Measurements from ENCODE around the gene TAS2R14.

- TF ChIP-seq EP300 (IDR thresholded peaks at IDR 0.05; ENCODE audit: borderline replicate concordance), result no peak
- no peak for TF ChIP-seq FOXM1 (IDR thresholded peaks at IDR 0.05; ENCODE audit: borderline replicate concordance, low read depth)
- TF ChIP-seq, protein P1, sequence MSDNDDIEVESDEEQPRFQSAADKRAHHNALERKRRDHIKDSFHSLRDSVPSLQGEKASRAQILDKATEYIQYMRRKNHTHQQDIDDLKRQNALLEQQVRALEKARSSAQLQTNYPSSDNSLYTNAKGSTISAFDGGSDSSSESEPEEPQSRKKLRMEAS (IDR thresholded peaks at IDR 0.05), result no peak
- no peak for TF ChIP-seq REST (IDR thresholded peaks at IDR 0.05; ENCODE audit: low read depth)
- no peak for TF ChIP-seq RAD21 (IDR thresholded peaks at IDR 0.05; ENCODE audit: low read depth)
- no peak for TF ChIP-seq EGR1 (IDR thresholded peaks at IDR 0.05)
- TF ChIP-seq CREB1 (IDR thresholded peaks at IDR 0.05; ENCODE audit: low read depth), result no peak
- TF ChIP-seq YY1 (IDR thresholded peaks at IDR 0.05; ENCODE audit: low read depth), result no peak
Observed at GRCh38 chr12:10889226-10889625, 49.8 kb downstream of the TAS2R14 start.
